Mesendoderm (in vitro differentiated cells): ENCODE results near the gene CA10.

Experiments
- DNase-seq: peaks from one replicate; pipeline ENCODE4 v3.0.0; 2013
- H2AK5ac ChIP-seq: 2 replicates; pipeline ENCODE4 v1.6.1; 2013; ENCODE audit warnings: low read length, inconsistent platforms
- H2BK120ac ChIP-seq: 2 replicates; pipeline ENCODE4 v1.6.1; 2013; ENCODE audit warnings: low read depth, mild to moderate bottlenecking, low read length, moderate library complexity, mixed read lengths
- H2BK15ac ChIP-seq: replicated peaks from 2 replicates; pipeline ENCODE4 v1.6.1; 2013; ENCODE audit warnings: low read depth, mild to moderate bottlenecking, moderate library complexity
- H2BK5ac ChIP-seq: 2 replicates; pipeline ENCODE4 v1.6.1; 2013; ENCODE audit warnings: low read length, inconsistent platforms
- H3K18ac ChIP-seq: 2 replicates; pipeline ENCODE4 v1.6.1; 2013; ENCODE audit warnings: mild to moderate bottlenecking, low read length, mixed read lengths
- H3K23ac ChIP-seq: one replicate; pipeline ENCODE4 v1.6.1; 2013; ENCODE audit warnings: low read length
- H3K27ac ChIP-seq: 2 replicates; pipeline ENCODE4 v1.5.1; 2013; ENCODE audit warnings: low read depth, mild to moderate bottlenecking, inconsistent platforms, low read length, moderate library complexity
- H3K27me3 ChIP-seq: 2 replicates; pipeline ENCODE4 v1.6.1; 2013; ENCODE audit warnings: low read length, control low read depth, mild to moderate bottlenecking, inconsistent platforms; ENCODE audit not compliant: insufficient read depth, poor library complexity
- H3K36me3 ChIP-seq: 2 replicates; pipeline ENCODE4 v1.6.1; 2013; ENCODE audit warnings: low read length, inconsistent platforms; ENCODE audit not compliant: control insufficient read depth, insufficient read depth
- H3K4ac ChIP-seq: one replicate; pipeline ENCODE4 v1.6.1; 2013; ENCODE audit warnings: low read depth, mild to moderate bottlenecking, low read length, moderate library complexity
- H3K4me1 ChIP-seq: 2 replicates; pipeline ENCODE4 v1.6.1; 2013; ENCODE audit warnings: low read depth, low read length, inconsistent platforms; ENCODE audit not compliant: control insufficient read depth
- H3K4me2 ChIP-seq: 2 replicates; pipeline ENCODE4 v1.6.1; 2013; ENCODE audit warnings: low read length
- H3K4me3 ChIP-seq: 2 replicates; pipeline ENCODE4 v1.5.1; 2013; ENCODE audit warnings: mild to moderate bottlenecking, low read length
- H3K56ac ChIP-seq: one replicate; pipeline ENCODE4 v1.6.1; 2013; ENCODE audit warnings: low read length
- H3K79me1 ChIP-seq: 2 replicates; pipeline ENCODE4 v1.6.1; 2013; ENCODE audit warnings: low read length, inconsistent platforms
- H3K79me2 ChIP-seq: 2 replicates; pipeline ENCODE4 v1.6.1; 2013; ENCODE audit warnings: mild to moderate bottlenecking, low read length; ENCODE audit not compliant: control insufficient read depth, insufficient read depth
- H3K9ac ChIP-seq: 2 replicates; pipeline ENCODE4 v1.6.1; 2013; ENCODE audit warnings: low read length, inconsistent platforms
- H4K5ac ChIP-seq: one replicate; pipeline ENCODE4 v1.6.1; 2013; ENCODE audit warnings: low read length
- H4K8ac ChIP-seq: one replicate; pipeline ENCODE4 v1.6.1; 2013; ENCODE audit warnings: low read depth, mild to moderate bottlenecking, control low read depth, low read length, moderate library complexity
- WGBS: extraction: QIAGEN DNeasy Blood & Tissue Kit; methylation state at CpG from one replicate; pipeline ENCODE4 v1.1.7; 2013; ENCODE audit warnings: low lambda C conversion rate, missing lambda C conversion rate; ENCODE audit not compliant: insufficient coverage; ENCODE audit errors: extremely low coverage; 5-methylcytosine and 5-hydroxymethylcytosine counted together

CA10 gene

GRCh38 chr17:51742571-51742970, 415.9 kb downstream of the CA10 start:
- Histone ChIP-seq H4K8ac (no peak overlapping the region), H2AK5ac (no peak overlapping the region)

GRCh38 chr17:51741458-51741857, 417.1 kb downstream of the CA10 start:
- Histone ChIP-seq H3K4me2 (no peak overlapping the region), H3K27ac (no peak overlapping the region), H4K8ac (no peak overlapping the region)

More at GRCh38 chr17:51742571-51742970, 415.9 kb downstream of the CA10 start:
- Histone ChIP-seq H3K27me3 (no peaks in the 10 kb centered on the region), H3K56ac (no peak overlapping the region), H3K23ac (no peak overlapping the region), H3K27ac (no peak overlapping the region), H2BK120ac (no peak overlapping the region), H3K79me1 (no peaks in the 10 kb centered on the region), H3K4me1 (no peaks in the 10 kb centered on the region), H3K18ac (no peak overlapping the region), H3K9ac (no peak overlapping the region), H3K4me3 (no peak overlapping the region), H2BK15ac (no peak overlapping the region), H3K36me3 (no peaks in the 10 kb centered on the region), H3K79me2 (no peaks in the 10 kb centered on the region), H2BK5ac (no peak overlapping the region), H4K5ac (no peak overlapping the region), H3K4me2 (no peak overlapping the region), H3K4ac (no peak overlapping the region)
- DNase-seq: no peak

GRCh38 chr17:51740531-51740930, 418.0 kb downstream of the CA10 start:
- no peak overlapping the region for H3K4ac ChIP-seq
- no peak overlapping the region for H3K9ac ChIP-seq
- no peak overlapping the region for H3K27ac ChIP-seq
- no peak overlapping the region for H3K56ac ChIP-seq
- no CpG with 5 or more reads among the region's 5 CpGs for WGBS
- H4K8ac ChIP-seq: no peak overlapping the region
- no peak overlapping the region for H3K18ac ChIP-seq
- no peaks in the 10 kb centered on the region for H3K4me1 ChIP-seq
- H3K23ac ChIP-seq: no peak overlapping the region
- H3K4me3 ChIP-seq: no peak overlapping the region
- no peaks in the 10 kb centered on the region for H3K27me3 ChIP-seq
- DNase-seq: no peak
- H3K36me3 ChIP-seq: no peaks in the 10 kb centered on the region
- no peak overlapping the region for H2BK120ac ChIP-seq
- no peak overlapping the region for H2BK5ac ChIP-seq
- H4K5ac ChIP-seq: no peak overlapping the region
- H2AK5ac ChIP-seq: no peak overlapping the region
- H3K79me1 ChIP-seq: no peaks in the 10 kb centered on the region
- no peak overlapping the region for H3K4me2 ChIP-seq
- H2BK15ac ChIP-seq: no peak overlapping the region
- no peaks in the 10 kb centered on the region for H3K79me2 ChIP-seq

More at GRCh38 chr17:51741458-51741857, 417.1 kb downstream of the CA10 start:
- H3K79me1 ChIP-seq: no peaks in the 10 kb centered on the region
- H3K4me3 ChIP-seq: no peak overlapping the region
- H3K4me1 ChIP-seq: no peaks in the 10 kb centered on the region
- H3K18ac ChIP-seq: no peak overlapping the region
- no peak overlapping the region for H2AK5ac ChIP-seq
- H3K79me2 ChIP-seq: no peaks in the 10 kb centered on the region
- H3K9ac ChIP-seq: no peak overlapping the region
- H3K36me3 ChIP-seq: no peaks in the 10 kb centered on the region
- no peak overlapping the region for H3K4ac ChIP-seq
- no peak overlapping the region for H2BK15ac ChIP-seq
- H3K56ac ChIP-seq: no peak overlapping the region
- H4K5ac ChIP-seq: no peak overlapping the region
- no peak overlapping the region for H2BK5ac ChIP-seq
- H2BK120ac ChIP-seq: no peak overlapping the region
- DNase-seq: no peak
- H3K23ac ChIP-seq: no peak overlapping the region
- H3K27me3 ChIP-seq: no peaks in the 10 kb centered on the region

GRCh38 chr17:51739245-51739886, 419.1 kb downstream of the CA10 start:
- no peaks in the 10 kb centered on the region for H3K4me1 ChIP-seq
- no peak overlapping the region for H3K18ac ChIP-seq
- H2AK5ac ChIP-seq: no peak overlapping the region
- no peak overlapping the region for H3K4me2 ChIP-seq
- no peak overlapping the region for H3K56ac ChIP-seq
- H2BK120ac ChIP-seq: no peak overlapping the region
- H3K79me2 ChIP-seq: no peaks in the 10 kb centered on the region
- no peak overlapping the region for H3K4ac ChIP-seq
- no peak overlapping the region for H4K5ac ChIP-seq
- no peaks in the 10 kb centered on the region for H3K36me3 ChIP-seq
- H3K23ac ChIP-seq: no peak overlapping the region
- no peaks in the 10 kb centered on the region for H3K27me3 ChIP-seq
- H2BK15ac ChIP-seq: no peak overlapping the region
- H2BK5ac ChIP-seq: no peak overlapping the region
- no CpG with 5 or more reads among the region's 6 CpGs for WGBS
- no peak overlapping the region for H3K9ac ChIP-seq
- H3K79me1 ChIP-seq: no peaks in the 10 kb centered on the region
- no peak overlapping the region for H3K4me3 ChIP-seq
- H4K8ac ChIP-seq: no peak overlapping the region
- no peak for DNase-seq
- H3K27ac ChIP-seq: no peak overlapping the region

GRCh38 chr17:51736356-51736755, 422.2 kb downstream of the CA10 start:
- no peak overlapping the region for H2BK120ac ChIP-seq
- H3K4me3 ChIP-seq: no peak overlapping the region
- WGBS: no CpG with 5 or more reads among the region's 2 CpGs
- H3K4ac ChIP-seq: no peak overlapping the region
- no peak overlapping the region for H2BK15ac ChIP-seq
- no peak overlapping the region for H2AK5ac ChIP-seq
- no peak overlapping the region for H3K18ac ChIP-seq
- H3K4me2 ChIP-seq: no peak overlapping the region
- no peak overlapping the region for H3K27ac ChIP-seq
- no peak for DNase-seq
- no peaks in the 10 kb centered on the region for H3K36me3 ChIP-seq
- H3K27me3 ChIP-seq: no peaks in the 10 kb centered on the region
- no peaks in the 10 kb centered on the region for H3K79me1 ChIP-seq
- H3K56ac ChIP-seq: no peak overlapping the region
- peaks cover 4% of the 10 kb centered on the region for H3K4me1 ChIP-seq
- H3K23ac ChIP-seq: no peak overlapping the region
- H4K5ac ChIP-seq: no peak overlapping the region
- no peak overlapping the region for H4K8ac ChIP-seq
- H3K9ac ChIP-seq: no peak overlapping the region
- H2BK5ac ChIP-seq: no peak overlapping the region
- H3K79me2 ChIP-seq: no peaks in the 10 kb centered on the region

- H2BK5ac ChIP-seq: no peak overlapping the region
- H4K8ac ChIP-seq: no peak overlapping the region
- H4K5ac ChIP-seq: no peak overlapping the region
- no peak overlapping the region for H3K4me2 ChIP-seq
- H3K79me2 ChIP-seq: no peaks in the 10 kb centered on the region
- no peak overlapping the region for H2BK120ac ChIP-seq
- H2AK5ac ChIP-seq: no peak overlapping the region
- no peaks in the 10 kb centered on the region for H3K79me1 ChIP-seq
- no peak overlapping the region for H3K23ac ChIP-seq
- H3K56ac ChIP-seq: no peak overlapping the region
- no peak overlapping the region for H3K27ac ChIP-seq
- no peak overlapping the region for H3K4ac ChIP-seq
- H3K36me3 ChIP-seq: no peaks in the 10 kb centered on the region
- H3K4me3 ChIP-seq: no peak overlapping the region
- no peak for DNase-seq
- peaks cover 4% of the 10 kb centered on the region for H3K4me1 ChIP-seq
- H3K9ac ChIP-seq: no peak overlapping the region
- no CpG with 5 or more reads among the region's 2 CpGs for WGBS
- no peak overlapping the region for H2BK15ac ChIP-seq
- no peak overlapping the region for H3K18ac ChIP-seq
- no peaks in the 10 kb centered on the region for H3K27me3 ChIP-seq
Measured at GRCh38 chr17:51734976-51735375, 423.5 kb downstream of the CA10 start.
